HepG2 (cell line): ENCODE measurements around the gene BOLL. TPM values are rescaled to one million over a fixed set of nuclear protein-coding genes. Genes with fewer than 3 reads are reported as not detected.
A peak's percentile ranks its signal among the peaks of the same experiment; 100 is the strongest.

Experiments
- ATAC-seq: fragments of 200-7000 bp; cut with Tn5 transposase; 3 replicates; pipeline ENCODE4 v1.9.1; 2020; ENCODE audit warnings: mild to moderate bottlenecking, moderate library complexity
- BruUV-seq: library from RNA; stranded (reverse); fragments of 400-500 nt; replicated peaks from 2 replicates; lab custom pipeline; 2021; lab: Mats Ljungman, UMichigan
- CTCF ChIA-PET: fragments of 300-600 bp; formaldehyde crosslinking; extraction: SDS; loops from one replicate; lab custom pipeline; 2021; ENCODE audit warnings: low total read pairs, inconsistent platforms, low intra/inter-chr PET ratio; lab: Yijun Ruan, JAX
- POLR2A ChIA-PET: fragments of 350-600 bp; sonication (Branson Sonifier 250); formaldehyde crosslinking; loops from one replicate; lab custom pipeline; 2020; ENCODE audit warnings: antibody characterized with exemption, inconsistent platforms; lab: Yijun Ruan, JAX
- DNase-seq: peaks from one replicate; pipeline ENCODE4 v3.0.0-alpha.2; 2015; ENCODE audit warnings: low spot score
- FAIRE-seq: peaks from 3 replicates; lab custom pipeline; 2011; peaks lifted over from hg19 to GRCh38; lab: Jason Lieb, UNC
- H2AFZ ChIP-seq: one replicate; pipeline ENCODE4 v1.6.1; 2011; ENCODE audit warnings: low read length, inconsistent platforms
- H3K27ac ChIP-seq: fragments of 300-600 bp; 3 replicates; pipeline ENCODE4 v1.8.0; 2011; ENCODE audit warnings: mixed run types, mild to moderate bottlenecking, mixed read lengths, low read length, inconsistent platforms; ENCODE audit not compliant: insufficient read depth; ENCODE audit errors: extremely low read length
- H3K27me3 ChIP-seq, 2 experiments: fragments of 200-600 bp in 1 of 2; 2 replicates in 1 of 2; 3 replicates in 1 of 2; pipeline versions ENCODE4 v1.6.0 to v1.8.0; 2011; ENCODE audit warnings: low read length in 2 of 2, mild to moderate bottlenecking in 2 of 2, moderate library complexity in 2 of 2, inconsistent platforms in 1 of 2; ENCODE audit not compliant: insufficient read depth in 2 of 2, control insufficient read depth in 1 of 2
- H3K36me3 ChIP-seq, 2 experiments: fragments of 200-600 bp in 1 of 2; replicated peaks in 1 of 2; 2 replicates in 1 of 2; 3 replicates in 1 of 2; pipeline versions ENCODE4 v1.5.1 to v1.8.0; 2011; ENCODE audit warnings: low read length in 2 of 2, inconsistent platforms in 1 of 2; ENCODE audit not compliant: insufficient read depth in 2 of 2, control insufficient read depth in 1 of 2
- H3K4me1 ChIP-seq: 2 replicates; pipeline ENCODE4 v1.5.1; 2012; ENCODE audit warnings: low read length, inconsistent platforms; ENCODE audit not compliant: insufficient read depth
- H3K4me2 ChIP-seq: 2 replicates; pipeline ENCODE4 v1.6.0; 2011; ENCODE audit warnings: low read depth, low read length, inconsistent platforms
- H3K4me3 ChIP-seq, 3 experiments: fragments of 200-600 bp in 1 of 3; sonication (generic), shearing (Covaris generic) in 1 of 3; replicated peaks in 1 of 3; 2 replicates each; pipeline ENCODE4 v1.5.1; 2011 to 2016; ENCODE audit warnings: low read length in 3 of 3, inconsistent platforms in 2 of 3, low read depth in 2 of 3, mild to moderate bottlenecking in 2 of 3, control low read depth in 1 of 3, mixed read lengths in 1 of 3; ENCODE audit not compliant: insufficient read depth in 1 of 3
- H3K79me2 ChIP-seq: one replicate; pipeline ENCODE4 v1.6.1; 2011; ENCODE audit warnings: low read length, inconsistent platforms; ENCODE audit not compliant: insufficient read depth
- H3K9ac ChIP-seq: 2 replicates; pipeline ENCODE4 v1.6.0; 2011; ENCODE audit warnings: mild to moderate bottlenecking, low read depth, low read length, inconsistent platforms; ENCODE audit not compliant: insufficient read depth
- H3K9me3 ChIP-seq: 2 replicates; pipeline ENCODE4 v1.5.1; 2012; ENCODE audit warnings: mild to moderate bottlenecking, low read length
- H4K20me1 ChIP-seq: 2 replicates; pipeline ENCODE4 v1.6.0; 2011; ENCODE audit warnings: inconsistent platforms, mild to moderate bottlenecking, low read length, moderate library complexity; ENCODE audit not compliant: insufficient read depth
- CTCF ChIP-seq: sonication (generic); formaldehyde crosslinking; IDR thresholded peaks from 2 replicates; pipeline ENCODE4 v1.5.0; 2020; ENCODE audit warnings: mild to moderate bottlenecking, missing genetic modification reagents, moderate library complexity
- KLF6 ChIP-seq: IDR thresholded peaks from 2 replicates; pipeline ENCODE4 v1.8.0; 2016; ENCODE audit warnings: missing biosample characterization, missing genetic modification reagents
- RFXANK ChIP-seq: IDR thresholded peaks from 2 replicates; pipeline ENCODE4 v1.6.1; 2016
- WGBS: methylation state at CpG from one replicate; pipeline ENCODE4 v1.1.6; 2017; ENCODE audit warnings: low lambda C conversion rate; 5-methylcytosine and 5-hydroxymethylcytosine counted together
- in situ Hi-C: cut with HindIII; loops from 2 replicates; pipeline ENCODE4 v1.10.0; 2017; ENCODE audit warnings: low pct_unique_long_range_greater_than_20kb; ENCODE audit not compliant: extremely low pct_ligation_motif_present
- intact Hi-C: fragments of 100-400 bp; cut with micrococcal nuclease; formaldehyde crosslinking; loops from one replicate; pipeline ENCODE4 v1.10.0; 2022; ENCODE audit not compliant: unreplicated experiment
- polyA plus RNA-seq, 8 experiments: library from polyadenylated mRNA; depleted of rRNA in 3 of 8; stranded (reverse) in 7 of 8; unstranded in 1 of 8; fragments of >200 nt; fragmentation: Illumina TruSeq in 4 of 8; extraction: Trizol in 4 of 8; gene quantifications; 2 replicates each; pipeline versions ENCODE4 v1.2.1 to v1.2.3, GENCODE V29; 2011 to 2016; ENCODE audit warnings: low read depth in 4 of 8, missing spikeins in 1 of 8, mixed read lengths in 1 of 8; ENCODE audit not compliant: insufficient read depth in 1 of 8
- total RNA-seq, 5 experiments: library from RNA; depleted of rRNA; stranded (reverse); fragments of >200 nt; fragmentation: Illumina TruSeq; extraction: Trizol; gene quantifications; 2 replicates each; pipeline ENCODE4 v1.2.3, GENCODE V29; 2016; ENCODE audit warnings: low read depth in 1 of 5
- TF ChIP-seq, protein P1 (sequence below): sonication (generic); formaldehyde crosslinking; IDR thresholded peaks from 2 replicates; pipeline ENCODE4 v1.9.0; 2021; ENCODE audit warnings: mild to moderate bottlenecking, missing genetic modification reagents

The BOLL gene
- total and polyA plus RNA-seq, 2 of the 13 experiments (the other 11 are each of a cell fraction or from before 2014, with no cell fraction given), result not detected

- Histone ChIP-seq H3K4me2 (peak overlapping the region; percentile 31), H3K36me3 (no peaks in the 10 kb centered on the region), H4K20me1 (peaks cover under 1% of the 10 kb centered on the region; the same call in 1 of the 2 replicates), H3K9me3 (no peaks in the 10 kb centered on the region), H3K9ac (no peak overlapping the region), H3K79me2 (peaks cover 5% of the 10 kb centered on the region), H3K27ac (no peak overlapping the region), H3K4me1 (peaks cover 4% of the 10 kb centered on the region; the same call in 1 of the 2 replicates), H2AFZ (no peak overlapping the region), H3K4me3 (no peak overlapping the region), H3K27me3 (no peaks in the 10 kb centered on the region; a peak in 1 of 5 replicates)
- DNase-seq (no peak), FAIRE-seq (no peak), ATAC-seq (no peak)
- intact Hi-C loops (loop anchor here (10.0 kb wide), 1 partner anchor 306 kb away; no protein-coding TSS in a partner anchor), in situ Hi-C loops (loop anchor here (10.0 kb wide), 1 partner anchor 186 kb away; the partner anchor contains the start of gene MOB4)
- POLR2A ChIA-PET, result no interaction called here
- TF ChIP-seq KLF6 (CRISPR knock-in tag) (no peak), RFXANK (CRISPR knock-in tag) (no peak), CTCF (CRISPR knock-in tag) (0 out of 2 replicates have a peak, but pooled peaks have one; percentile 3)
- TF ChIP-seq, protein P1, sequence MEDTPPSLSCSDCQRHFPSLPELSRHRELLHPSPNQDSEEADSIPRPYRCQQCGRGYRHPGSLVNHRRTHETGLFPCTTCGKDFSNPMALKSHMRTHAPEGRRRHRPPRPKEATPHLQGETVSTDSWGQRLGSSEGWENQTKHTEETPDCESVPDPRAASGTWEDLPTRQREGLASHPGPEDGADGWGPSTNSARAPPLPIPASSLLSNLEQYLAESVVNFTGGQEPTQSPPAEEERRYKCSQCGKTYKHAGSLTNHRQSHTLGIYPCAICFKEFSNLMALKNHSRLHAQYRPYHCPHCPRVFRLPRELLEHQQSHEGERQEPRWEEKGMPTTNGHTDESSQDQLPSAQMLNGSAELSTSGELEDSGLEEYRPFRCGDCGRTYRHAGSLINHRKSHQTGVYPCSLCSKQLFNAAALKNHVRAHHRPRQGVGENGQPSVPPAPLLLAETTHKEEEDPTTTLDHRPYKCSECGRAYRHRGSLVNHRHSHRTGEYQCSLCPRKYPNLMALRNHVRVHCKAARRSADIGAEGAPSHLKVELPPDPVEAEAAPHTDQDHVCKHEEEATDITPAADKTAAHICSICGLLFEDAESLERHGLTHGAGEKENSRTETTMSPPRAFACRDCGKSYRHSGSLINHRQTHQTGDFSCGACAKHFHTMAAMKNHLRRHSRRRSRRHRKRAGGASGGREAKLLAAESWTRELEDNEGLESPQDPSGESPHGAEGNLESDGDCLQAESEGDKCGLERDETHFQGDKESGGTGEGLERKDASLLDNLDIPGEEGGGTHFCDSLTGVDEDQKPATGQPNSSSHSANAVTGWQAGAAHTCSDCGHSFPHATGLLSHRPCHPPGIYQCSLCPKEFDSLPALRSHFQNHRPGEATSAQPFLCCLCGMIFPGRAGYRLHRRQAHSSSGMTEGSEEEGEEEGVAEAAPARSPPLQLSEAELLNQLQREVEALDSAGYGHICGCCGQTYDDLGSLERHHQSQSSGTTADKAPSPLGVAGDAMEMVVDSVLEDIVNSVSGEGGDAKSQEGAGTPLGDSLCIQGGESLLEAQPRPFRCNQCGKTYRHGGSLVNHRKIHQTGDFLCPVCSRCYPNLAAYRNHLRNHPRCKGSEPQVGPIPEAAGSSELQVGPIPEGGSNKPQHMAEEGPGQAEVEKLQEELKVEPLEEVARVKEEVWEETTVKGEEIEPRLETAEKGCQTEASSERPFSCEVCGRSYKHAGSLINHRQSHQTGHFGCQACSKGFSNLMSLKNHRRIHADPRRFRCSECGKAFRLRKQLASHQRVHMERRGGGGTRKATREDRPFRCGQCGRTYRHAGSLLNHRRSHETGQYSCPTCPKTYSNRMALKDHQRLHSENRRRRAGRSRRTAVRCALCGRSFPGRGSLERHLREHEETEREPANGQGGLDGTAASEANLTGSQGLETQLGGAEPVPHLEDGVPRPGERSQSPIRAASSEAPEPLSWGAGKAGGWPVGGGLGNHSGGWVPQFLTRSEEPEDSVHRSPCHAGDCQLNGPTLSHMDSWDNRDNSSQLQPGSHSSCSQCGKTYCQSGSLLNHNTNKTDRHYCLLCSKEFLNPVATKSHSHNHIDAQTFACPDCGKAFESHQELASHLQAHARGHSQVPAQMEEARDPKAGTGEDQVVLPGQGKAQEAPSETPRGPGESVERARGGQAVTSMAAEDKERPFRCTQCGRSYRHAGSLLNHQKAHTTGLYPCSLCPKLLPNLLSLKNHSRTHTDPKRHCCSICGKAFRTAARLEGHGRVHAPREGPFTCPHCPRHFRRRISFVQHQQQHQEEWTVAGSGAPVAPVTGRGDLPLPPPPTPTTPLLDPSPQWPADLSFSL (CRISPR knock-in tag), result no peak
- BruUV-seq, result no TSS peak
- WGBS, result 34% methylated on average over 3 of the region's 3 CpGs
- CTCF ChIA-PET, result no interaction called here
These were observed 84.2 kb downstream of the BOLL start for GRCh38 chr2:197700960-197701359.
